GM12878 (cell line): ENCODE measurements around the gene LOXL3. TPM values are rescaled to one million over a fixed set of nuclear protein-coding genes. Genes with fewer than 3 reads are reported as not detected.

ENCODE experiments used
- ATAC-seq: fragments of 200-7000 bp; cut with Tn5 transposase; 3 replicates; pipeline ENCODE4 v1.9.1; 2020; ENCODE audit warnings: mild to moderate bottlenecking, moderate library complexity
- BruUV-seq: library from RNA; stranded (reverse); fragments of 400-500 nt; replicated peaks from 2 replicates; lab custom pipeline; 2021; lab: Mats Ljungman, UMichigan
- CTCF ChIA-PET: fragments of 300-600 bp; sonication (Branson Sonifier 250); formaldehyde crosslinking; extraction: SDS; loops from one replicate; lab custom pipeline; 2021; ENCODE audit warnings: inconsistent platforms; lab: Yijun Ruan, JAX
- POLR2A ChIA-PET: fragments of 350-600 bp; formaldehyde crosslinking; extraction: SDS; loops from one replicate; lab custom pipeline; 2021; ENCODE audit warnings: inconsistent platforms; lab: Charles Lee
- RAD21 ChIA-PET: fragments of 300-600 bp; sonication (Branson Sonifier 250); formaldehyde crosslinking; loops from one replicate; lab custom pipeline; 2023; ENCODE audit warnings: antibody characterized with exemption; ENCODE audit not compliant: unreplicated experiment; lab: Charles Lee
- SMC1A ChIA-PET: fragments of 300-600 bp; sonication (Branson Sonifier 250); formaldehyde crosslinking; loops from one replicate; lab custom pipeline; 2023; ENCODE audit not compliant: unreplicated experiment, uncharacterized antibody; lab: Charles Lee
- DNase-seq: peaks from one replicate; pipeline ENCODE4 v3.0.0-alpha.2; 2011; ENCODE audit warnings: low read depth, low spot score
- FAIRE-seq: peaks from 3 replicates; lab custom pipeline; 2011; peaks lifted over from hg19 to GRCh38; lab: Jason Lieb, UNC
- H2AFZ ChIP-seq: 2 replicates; pipeline ENCODE4 v1.6.0; 2011; ENCODE audit warnings: low read depth, low read length, control low read depth; ENCODE audit not compliant: control insufficient read depth
- H3K27ac ChIP-seq: 2 replicates; pipeline ENCODE4 v1.5.1; 2011; ENCODE audit warnings: control low read depth; ENCODE audit not compliant: control insufficient read depth, insufficient read depth
- H3K27me3 ChIP-seq, 2 experiments: replicated peaks in 1 of 2; 2 replicates each; pipeline versions ENCODE4 v1.6.0 to v1.6.1; 2011; ENCODE audit warnings: low read length in 1 of 2; ENCODE audit not compliant: control insufficient read depth in 2 of 2, insufficient read depth in 2 of 2
- H3K36me3 ChIP-seq, 2 experiments: 2 replicates each; pipeline ENCODE4 v1.5.1; 2011; ENCODE audit warnings: low read length in 1 of 2; ENCODE audit not compliant: control insufficient read depth in 2 of 2, insufficient read depth in 2 of 2
- H3K4me1 ChIP-seq: 2 replicates; pipeline ENCODE4 v1.6.1; 2011; ENCODE audit warnings: mild to moderate bottlenecking, low read length, moderate library complexity, mixed read lengths; ENCODE audit not compliant: control insufficient read depth, insufficient read depth
- H3K4me2 ChIP-seq: 2 replicates; pipeline ENCODE4 v1.6.0; 2011; ENCODE audit warnings: control low read depth; ENCODE audit not compliant: control insufficient read depth, insufficient read depth
- H3K4me3 ChIP-seq: fragments of 200-600 bp; sonication (generic); 2 replicates; pipeline ENCODE4 v1.5.1; 2016
- H3K79me2 ChIP-seq: 2 replicates; pipeline ENCODE4 v1.6.0; 2011; ENCODE audit warnings: low read length; ENCODE audit not compliant: control insufficient read depth, insufficient read depth
- H3K9ac ChIP-seq: 2 replicates; pipeline ENCODE4 v1.8.0; 2011; ENCODE audit warnings: low read length, control low read depth, mixed read lengths; ENCODE audit not compliant: control insufficient read depth, insufficient read depth
- H3K9me3 ChIP-seq: replicated peaks from 3 replicates; pipeline ENCODE4 v1.5.1; 2011; ENCODE audit warnings: mild to moderate bottlenecking, low read length; ENCODE audit not compliant: control insufficient read depth, insufficient read depth
- H4K20me1 ChIP-seq: 2 replicates; pipeline ENCODE4 v1.6.0; 2011; ENCODE audit not compliant: control insufficient read depth, insufficient read depth
- DPF2 ChIP-seq: fragments of 450-650 bp; IDR thresholded peaks from 2 replicates; pipeline ENCODE4 v1.6.1; 2017; ENCODE audit warnings: mild to moderate bottlenecking
- EP300 ChIP-seq, 2 experiments: fragments of 150-350 bp in 1 of 2; IDR thresholded peaks; 2 replicates each; pipeline ENCODE4 v1.6.1; 2011 to 2012; ENCODE audit warnings: low read depth in 2 of 2, low read length in 2 of 2, borderline replicate concordance in 1 of 2, improper control_type of control experiment in 1 of 2, inconsistent platforms in 1 of 2; ENCODE audit not compliant: control insufficient read depth in 1 of 2
- EZH2 ChIP-seq: IDR thresholded peaks from 2 replicates; pipeline ENCODE4 v1.6.1; 2012; ENCODE audit warnings: low read depth, mild to moderate bottlenecking, control low read depth, inconsistent platforms, low read length, borderline replicate concordance; ENCODE audit not compliant: control insufficient read depth
- GABPA ChIP-seq: IDR thresholded peaks from 2 replicates; pipeline ENCODE4 v1.6.1; 2014; ENCODE audit warnings: antibody characterized with exemption, low read depth, mild to moderate bottlenecking, inconsistent platforms
- HDAC6 ChIP-seq: fragments of 200-600 bp; sonication (generic); IDR thresholded peaks from one replicate; pipeline ENCODE4 v1.8.0; 2017; ENCODE audit warnings: antibody characterized with exemption; ENCODE audit not compliant: unreplicated experiment
- NFYA ChIP-seq: IDR thresholded peaks from 2 replicates; pipeline ENCODE4 v1.6.1; 2011; ENCODE audit warnings: low read depth, mild to moderate bottlenecking, low read length, improper control_type of control experiment, borderline replicate concordance
- POLR2A ChIP-seq: IDR thresholded peaks from 2 replicates; pipeline ENCODE4 v1.6.1; 2011; ENCODE audit warnings: low read depth, mild to moderate bottlenecking, low read length
- POLR2AphosphoS5 ChIP-seq: IDR thresholded peaks from 2 replicates; pipeline ENCODE4 v1.6.1; 2011; ENCODE audit warnings: mild to moderate bottlenecking, low read length, inconsistent platforms
- REST ChIP-seq: IDR thresholded peaks from 2 replicates; pipeline ENCODE4 v1.6.1; 2012; ENCODE audit warnings: mild to moderate bottlenecking, low read depth, low read length
- RFX5 ChIP-seq: IDR thresholded peaks from 2 replicates; pipeline ENCODE4 v1.6.1; 2011; ENCODE audit warnings: low read depth, low read length, improper control_type of control experiment
- RUNX3 ChIP-seq: IDR thresholded peaks from 2 replicates; pipeline ENCODE4 v1.6.1; 2012; ENCODE audit warnings: low read length, inconsistent platforms
- WGBS: methylation state at CpG from one replicate; pipeline ENCODE4 v1.1.6; 2016; ENCODE audit warnings: low lambda C conversion rate; ENCODE audit not compliant: insufficient replicate concordance, insufficient coverage; ENCODE audit errors: missing lambda C conversion rate; 5-methylcytosine and 5-hydroxymethylcytosine counted together
- in situ Hi-C: fragments of 300-500 bp; cut with MboI; formaldehyde crosslinking; loops from 9 replicates; pipeline ENCODE4 v1.14.3; 2018; ENCODE audit warnings: mixed read lengths
- intact Hi-C: fragments of 100-400 bp; cut with micrococcal nuclease; formaldehyde crosslinking; loops from one replicate; pipeline ENCODE4 v1.14.2; 2022; ENCODE audit not compliant: unreplicated experiment
- polyA plus RNA-seq, 11 experiments: library from polyadenylated mRNA; depleted of rRNA in 4 of 11; unstranded in 6 of 11; stranded (reverse) in 5 of 11; fragments of >200 nt; fragmentation: Nextera tagmentation in 4 of 11; fragmentation: Illumina TruSeq in 1 of 11; extraction: Ambion mirVana in 4 of 11; extraction: Trizol in 1 of 11; gene quantifications; 1 replicate in 1 of 11; 2 replicates in 10 of 11; pipeline versions ENCODE4 v1.2.1 to v1.2.3, GENCODE V29; 2011 to 2016; ENCODE audit warnings: inconsistent platforms in 2 of 11, missing spikeins in 2 of 11, low read depth in 1 of 11
- total RNA-seq, 4 experiments: library from RNA; depleted of rRNA in 3 of 4; stranded (reverse); fragments of >200 nt in 3 of 4; fragmentation: Illumina TruSeq in 1 of 4; extraction: Trizol in 1 of 4; gene quantifications; 2 replicates each; pipeline versions ENCODE4 v1.2.1 to v1.2.3, GENCODE V29; 2013 to 2021

Gene LOXL3
- total and polyA plus RNA-seq, 10 of the 15 experiments (the other 5 are each of a cell fraction or from before 2014, with no cell fraction given) = 6.2 to 40.9 (median 23.3) TPM

GRCh38 chr2:74499940-74500577 is 53.7 kb downstream of the LOXL3 start:
- Histone ChIP-seq H3K9ac (no peak overlapping the region), H3K4me2 (no peak overlapping the region), H3K27me3 (peaks cover 15 to 25% of the 10 kb centered on the region in 2 experiments; a peak in 3 of 4 replicates), H3K36me3 (no peaks in the 10 kb centered on the region), H3K79me2 (no peaks in the 10 kb centered on the region), H3K4me1 (peaks cover 15% of the 10 kb centered on the region), H3K4me3 (no peak overlapping the region), H3K9me3 (no peaks in the 10 kb centered on the region), H2AFZ (no peak overlapping the region), H4K20me1 (no peaks in the 10 kb centered on the region), H3K27ac (no peak overlapping the region)
- in situ Hi-C loops = no loop called here
- no peak for ATAC-seq
- DNase-seq = no peak
- no peak for FAIRE-seq
- RAD21 ChIA-PET = interaction anchor here (1.1 to 2.6 kb wide), 4 partner anchors 16 to 89 kb away, joined by 4 to 10 read pairs (median 6); partner anchors contain the start of genes CCDC142, INO80B and TTC31
- intact Hi-C loops = no loop called here
- no TSS peak for BruUV-seq
- SMC1A ChIA-PET = interaction anchor here (0.9 to 7.0 kb wide), 5 partner anchors 10 to 86 kb away, joined by 3 to 71 read pairs (median 4); partner anchors contain the start of gene DQX1
- WGBS = 83% methylated on average over 15 of the region's 15 CpGs
- CTCF ChIA-PET = interaction anchor here (1.4 to 13.9 kb wide), 4 partner anchors 17 to 87 kb away, joined by 4 to 231 read pairs (median 84); partner anchors contain the start of genes AUP1, CCDC142, DQX1 and HTRA2
- POLR2A ChIA-PET = interaction anchor here (1.1 kb wide), 1 partner anchor 29 kb away, joined by 3 read pairs; the partner anchor contains the start of gene AUP1
- TF ChIP-seq RUNX3 (no peak), EZH2 (0 out of 2 replicates have a peak, but pooled peaks have one; percentile 78)
- TF ChIP-seq, all 136 proteins: peak for 1

GRCh38 chr2:74499267-74499939 is 54.3 kb downstream of the LOXL3 start, which contains the start of gene LBX2:
Gene LBX2 (minus strand): TSS chr2:74499603. CDS start chr2:74499537, 66 bp downstream.
- CTCF ChIA-PET = interaction anchor here (0.6 to 13.9 kb wide), 2 partner anchors 77 to 87 kb away, joined by 4 to 231 read pairs; no protein-coding TSS in a partner anchor
- Histone ChIP-seq H3K9me3 (no peaks in the 10 kb centered on the region), H3K4me1 (peaks cover 15% of the 10 kb centered on the region), H2AFZ (no peak within 1 kb of the TSS), H3K27ac (no peak within 1 kb of the TSS), H3K27me3 (peaks cover 15 to 25% of the 10 kb centered on the region in 2 experiments; a peak in 3 of 4 replicates), H3K4me3 (peak within 1 kb of the TSS; percentile 57; the same call in 1 of the 2 replicates), H3K79me2 (no peaks in the 10 kb centered on the region), H3K4me2 (peak within 1 kb of the TSS; percentile 46), H3K9ac (no peak within 1 kb of the TSS), H3K36me3 (no peaks in the 10 kb centered on the region), H4K20me1 (no peaks in the 10 kb centered on the region)
- ATAC-seq (no peak), DNase-seq (no peak), FAIRE-seq (no peak)
- WGBS = 44% methylated on average over 52 of the region's 65 CpGs
- RAD21 ChIA-PET = interaction anchor here (1.7 to 2.6 kb wide), 2 partner anchors 45 to 89 kb away, joined by 4 to 10 read pairs; partner anchors contain the start of gene INO80B
- in situ Hi-C loops = no loop called here
- SMC1A ChIA-PET = interaction anchor here (1.3 to 7.0 kb wide), 2 partner anchors 58 to 87 kb away, joined by 3 to 71 read pairs; no protein-coding TSS in a partner anchor
- no TSS peak for BruUV-seq
- POLR2A ChIA-PET = no interaction called here
- intact Hi-C loops = no loop called here
- TF ChIP-seq NFYA (no peak), RFX5 (no peak), HDAC6 (peak; percentile 55), EP300 (IDR thresholded peaks at IDR 0.05; ENCODE audit: borderline replicate concordance in 1 of 2, control insufficient read depth in 1 of 2, low read depth in 2 of 2, low read length in 2 of 2) (no peak), GABPA (no peak), POLR2A (0 out of 2 replicates have a peak, but pooled peaks have one; percentile 8), POLR2AphosphoS5 (no peak), REST (no peak), DPF2 (no peak)
